Gastroesophageal sphincter (tissue), 3 donors: ENCODE measurements around the gene HCN3.

Source experiments
- CTCF ChIP-seq, 4 experiments: fragments of 200-600 bp in 2 of 4; fragments of 450-650 bp in 2 of 4; sonication (generic) in 1 of 4; IDR thresholded peaks; one replicate each; pipeline ENCODE4 v1.5.1; 2017 to 2019; ENCODE audit warnings: antibody characterized with exemption in 4 of 4, mild to moderate bottlenecking in 2 of 4, moderate library complexity in 2 of 4
- EP300 ChIP-seq: sonication (generic); formaldehyde crosslinking; IDR thresholded peaks from one replicate; pipeline ENCODE4 v1.6.1; 2017; ENCODE audit warnings: antibody characterized with exemption, mild to moderate bottlenecking
- POLR2A ChIP-seq, 2 donors: fragments of 450-650 bp; IDR thresholded peaks; one replicate each; pipeline ENCODE4 v1.6.1; 2017; ENCODE audit warnings: antibody characterized with exemption in 2 of 2, mild to moderate bottlenecking in 2 of 2, moderate library complexity in 1 of 2
- POLR2AphosphoS5 ChIP-seq: sonication (generic); formaldehyde crosslinking; IDR thresholded peaks from one replicate; pipeline ENCODE4 v1.6.1; 2017; ENCODE audit warnings: antibody characterized with exemption

GRCh38 chr1:155260276-155260675, 17.0 kb upstream of the HCN3 start:
- TF ChIP-seq CTCF (IDR thresholded peaks at IDR 0.05) (no peak), POLR2AphosphoS5 (no peak), EP300 (no peak), POLR2A (IDR thresholded peaks at IDR 0.05) (no peak)
